CMK (cell line): ENCODE data around the gene DNAH17.
A peak's percentile ranks its signal among the peaks of the same experiment; 100 is the strongest.

Source experiments
- DNase-seq: peaks from one replicate; pipeline ENCODE4 v3.0.0-alpha.2; 2010; ENCODE audit warnings: low read depth

The DNAH17 gene

GRCh38 chr17:78428836-78429617 lies 148.2 kb downstream of the DNAH17 start:
- no peak for DNase-seq

- no peak for DNase-seq
Observed at GRCh38 chr17:78428025-78428575, 149.1 kb downstream of the DNAH17 start.

GRCh38 chr17:78427140-78427539 lies 150.1 kb downstream of the DNAH17 start:
- no peak for DNase-seq

- DNase-seq = no peak
Observed at GRCh38 chr17:78426293-78426879, 150.8 kb downstream of the DNAH17 start.

GRCh38 chr17:78425429-78425828 lies 151.8 kb downstream of the DNAH17 start:
- DNase-seq = no peak

- no peak for DNase-seq
Observed at GRCh38 chr17:78423961-78424675, 153.1 kb downstream of the DNAH17 start.

GRCh38 chr17:78422872-78423588 lies 154.2 kb downstream of the DNAH17 start:
- no peak for DNase-seq

- no peak for DNase-seq
Observed at GRCh38 chr17:78422267-78422605, 155.0 kb downstream of the DNAH17 start.

- DNase-seq = peak; percentile 60
Observed at GRCh38 chr17:78421534-78422266, 155.5 kb downstream of the DNAH17 start.

- no peak for DNase-seq
Observed at GRCh38 chr17:78421084-78421533, 156.1 kb downstream of the DNAH17 start.

GRCh38 chr17:78419970-78420815 lies 157.0 kb downstream of the DNAH17 start:
- DNase-seq = no peak

GRCh38 chr17:78418326-78419026 lies 158.7 kb downstream of the DNAH17 start:
- no peak for DNase-seq

GRCh38 chr17:78417531-78417909 lies 159.7 kb downstream of the DNAH17 start:
- no peak for DNase-seq

- DNase-seq = no peak
Observed at GRCh38 chr17:78416791-78417530, 160.2 kb downstream of the DNAH17 start.

GRCh38 chr17:78415821-78416711 lies 161.1 kb downstream of the DNAH17 start:
- DNase-seq = no peak

- DNase-seq = no peak
Observed at GRCh38 chr17:78414178-78415162, 162.7 kb downstream of the DNAH17 start.

GRCh38 chr17:78412403-78412802 lies 164.8 kb downstream of the DNAH17 start:
- no peak for DNase-seq
